B cell (primary cell): Measurements from ENCODE around the gene LRRC8E. TPM values are rescaled to one million over a fixed set of nuclear protein-coding genes. Genes with fewer than 3 reads are reported as not detected.

Experiments
- ATAC-seq: fragments of 200-7000 bp; cut with Tn5 transposase; one replicate; pipeline ENCODE4 v1.10.0; 2021; ENCODE audit warnings: low read depth, mild to moderate bottlenecking, moderate number of reproducible peaks, moderate library complexity
- CTCF ChIA-PET: fragments of 350-600 bp; sonication (Branson Sonifier 250); formaldehyde crosslinking; loops from one replicate; lab custom pipeline; 2021; ENCODE audit warnings: antibody characterized with exemption, inconsistent platforms; lab: Charles Lee
- POLR2A ChIA-PET: fragments of 350-600 bp; sonication (Branson Sonifier 250); formaldehyde crosslinking; loops from one replicate; lab custom pipeline; 2021; ENCODE audit warnings: antibody characterized with exemption; lab: Charles Lee
- DNase-seq: peaks from one replicate; pipeline ENCODE4 v3.0.0; 2013
- H2AFZ ChIP-seq: 2 replicates; pipeline ENCODE4 v1.6.1; 2012; ENCODE audit warnings: mild to moderate bottlenecking, low read depth, low read length; ENCODE audit not compliant: insufficient read depth, poor library complexity, severe bottlenecking
- H3K27ac ChIP-seq, 2 donors: 1 replicate in 1 of 2; 2 replicates in 1 of 2; pipeline ENCODE4 v1.5.1; 2012 to 2013; ENCODE audit warnings: low read length in 2 of 2, mild to moderate bottlenecking in 2 of 2, moderate library complexity in 1 of 2
- H3K27me3 ChIP-seq, 4 experiments: fragments of 200-600 bp in 1 of 4; sonication (generic) in 1 of 4; replicated peaks in 1 of 4; 1 replicate in 2 of 4; 2 replicates in 2 of 4; pipeline versions ENCODE4 v1.6.1 to v1.7.0; 2013 to 2016; ENCODE audit warnings: low read length in 3 of 4, mild to moderate bottlenecking in 2 of 4, mixed read lengths in 1 of 4, moderate library complexity in 1 of 4; ENCODE audit not compliant: insufficient read depth in 4 of 4, control insufficient read depth in 3 of 4; ENCODE audit errors: control extremely low read depth in 1 of 4
- H3K36me3 ChIP-seq, 2 experiments: replicated peaks in 1 of 2; 1 replicate in 1 of 2; 2 replicates in 1 of 2; pipeline versions ENCODE4 v1.6.1 to v1.7.1; 2013; ENCODE audit warnings: low read length in 1 of 2; ENCODE audit not compliant: insufficient read depth in 2 of 2, control insufficient read depth in 1 of 2; ENCODE audit errors: control extremely low read depth in 1 of 2, extremely low read depth in 1 of 2
- H3K4me1 ChIP-seq, 2 donors: fragments of 200-600 bp in 1 of 2; sonication (generic) in 1 of 2; 1 replicate in 1 of 2; 2 replicates in 1 of 2; pipeline versions ENCODE4 v1.5.1 to v1.6.1; 2013 to 2017; ENCODE audit warnings: low read length in 2 of 2; ENCODE audit not compliant: control insufficient read depth in 2 of 2, insufficient read depth in 2 of 2
- H3K4me2 ChIP-seq: replicated peaks from 2 replicates; pipeline ENCODE3; 2012; ENCODE audit warnings: mild to moderate bottlenecking, low read depth, low read length; ENCODE audit not compliant: poor library complexity, severe bottlenecking
- H3K4me3 ChIP-seq, 5 experiments: fragments of 200-600 bp in 1 of 5; sonication (generic) in 1 of 5; 1 replicate in 3 of 5; 2 replicates in 2 of 5; pipeline versions ENCODE4 v1.5.1 to v1.7.0; 2011 to 2016; ENCODE audit warnings: low read length in 4 of 5, mild to moderate bottlenecking in 4 of 5, low read depth in 2 of 5, control low read depth in 1 of 5, moderate library complexity in 1 of 5; ENCODE audit not compliant: insufficient read depth in 1 of 5; ENCODE audit errors: control extremely low read depth in 1 of 5, extremely low read depth in 1 of 5
- H3K79me2 ChIP-seq: fragments of 200-600 bp; sonication (generic); one replicate; pipeline ENCODE4 v1.6.0; 2016; ENCODE audit warnings: low read length; ENCODE audit not compliant: control insufficient read depth, insufficient read depth
- H3K9ac ChIP-seq: fragments of 200-600 bp; sonication (generic); 2 replicates; pipeline ENCODE4 v1.6.1; 2017; ENCODE audit warnings: mild to moderate bottlenecking, low read length, moderate library complexity
- H3K9me3 ChIP-seq, 3 donors: one replicate each; pipeline versions ENCODE4 v1.6.1 to v1.7.1; 2013; ENCODE audit warnings: low read length in 2 of 3; ENCODE audit not compliant: control insufficient read depth in 2 of 3, insufficient read depth in 1 of 3; ENCODE audit errors: control extremely low read depth in 1 of 3
- H4K20me1 ChIP-seq: 2 replicates; pipeline ENCODE4 v1.6.0; 2012; ENCODE audit warnings: mild to moderate bottlenecking, low read length; ENCODE audit not compliant: insufficient read depth, control insufficient read depth, poor library complexity, severe bottlenecking
- H3K27ac Mint-ChIP-seq: one replicate; pipeline ENCODE4 v1.8.0; 2021; ENCODE audit warnings: mixed read lengths
- H3K27me3 Mint-ChIP-seq: one replicate; pipeline ENCODE4 v1.8.0; 2021; ENCODE audit warnings: mixed read lengths
- H3K4me1 Mint-ChIP-seq: one replicate; pipeline ENCODE4 v1.8.0; 2021; ENCODE audit warnings: mixed read lengths
- H3K4me3 Mint-ChIP-seq: one replicate; pipeline ENCODE4 v1.8.0; 2021; ENCODE audit warnings: mixed read lengths
- H3K9me3 Mint-ChIP-seq: one replicate; pipeline ENCODE4 v1.8.0; 2022; ENCODE audit warnings: mixed read lengths; ENCODE audit not compliant: insufficient read depth
- EZH2 ChIP-seq: IDR thresholded peaks from 2 replicates; pipeline ENCODE4 v1.6.1; 2012; ENCODE audit warnings: borderline replicate concordance, low read depth, mild to moderate bottlenecking, moderate library complexity, low read length; ENCODE audit not compliant: insufficient read depth, poor library complexity, severe bottlenecking
- WGBS: methylation state at CpG from one replicate; pipeline ENCODE4 v1.1.5; 2013; ENCODE audit warnings: missing lambda C conversion rate; ENCODE audit not compliant: insufficient coverage; 5-methylcytosine and 5-hydroxymethylcytosine counted together
- intact Hi-C: fragments of 100-400 bp; cut with micrococcal nuclease; formaldehyde crosslinking; loops from one replicate; pipeline ENCODE4 v1.10.0; 2022
- polyA plus RNA-seq: library from polyadenylated mRNA; depleted of rRNA; stranded (reverse); fragments of >200 nt; gene quantifications from 2 replicates; pipeline ENCODE4 v1.2.3, GENCODE V29; 2012
- total RNA-seq, 2 donors: library from RNA; stranded (reverse); fragments of 120-200 nt in 1 of 2; gene quantifications; 1 replicate in 1 of 2; 2 replicates in 1 of 2; pipeline versions ENCODE4 v1.2.3 to v1.2.4, GENCODE V29; 2013 to 2022
- TF ChIP-seq, protein P1 (sequence below): fragments of 200-600 bp; IDR thresholded peaks from one replicate; pipeline ENCODE4 v1.8.0; 2022; ENCODE audit warnings: antibody characterized with exemption, mild to moderate bottlenecking

LRRC8E gene
- total and polyA plus RNA-seq, 2 donors (not counting 1 experiment from before 2014, with no cell fraction given) = not detected

DNA sequence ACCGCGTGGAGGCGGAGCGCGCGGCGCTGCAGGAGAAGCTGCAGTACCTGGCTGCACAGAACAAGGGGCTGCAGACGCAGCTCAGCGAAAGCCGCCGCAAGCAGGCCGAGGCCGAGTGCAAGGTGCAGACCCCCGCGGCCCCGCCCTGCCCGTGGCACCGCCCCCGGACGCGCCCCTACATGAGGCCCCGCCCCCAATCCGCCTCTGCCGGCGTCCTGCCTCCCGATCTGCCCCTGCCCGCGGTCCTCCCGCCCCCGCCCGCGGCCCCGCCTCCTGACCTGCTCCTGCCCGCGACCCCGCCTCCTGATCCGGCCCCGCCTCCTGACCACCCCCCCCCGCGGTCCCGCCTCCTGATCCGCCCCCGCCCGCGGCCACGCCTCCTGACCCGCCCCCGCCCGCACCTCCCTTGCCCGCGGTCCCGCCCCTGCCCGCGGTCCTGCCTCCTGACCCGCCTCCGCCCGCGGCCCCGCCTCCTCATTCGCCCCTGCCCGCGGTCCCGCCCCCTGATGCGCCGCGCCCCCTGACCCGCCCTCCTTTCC, 25.8 kb upstream of the LRRC8E start:
- no peaks in the 10 kb centered on the region for H4K20me1 ChIP-seq
- POLR2A ChIA-PET = interaction anchor here (0.6 to 1.1 kb wide), 4 partner anchors 8 to 58 kb away, joined by 3 to 7 read pairs (median 4); no protein-coding TSS in a partner anchor
- TF ChIP-seq, protein P1, sequence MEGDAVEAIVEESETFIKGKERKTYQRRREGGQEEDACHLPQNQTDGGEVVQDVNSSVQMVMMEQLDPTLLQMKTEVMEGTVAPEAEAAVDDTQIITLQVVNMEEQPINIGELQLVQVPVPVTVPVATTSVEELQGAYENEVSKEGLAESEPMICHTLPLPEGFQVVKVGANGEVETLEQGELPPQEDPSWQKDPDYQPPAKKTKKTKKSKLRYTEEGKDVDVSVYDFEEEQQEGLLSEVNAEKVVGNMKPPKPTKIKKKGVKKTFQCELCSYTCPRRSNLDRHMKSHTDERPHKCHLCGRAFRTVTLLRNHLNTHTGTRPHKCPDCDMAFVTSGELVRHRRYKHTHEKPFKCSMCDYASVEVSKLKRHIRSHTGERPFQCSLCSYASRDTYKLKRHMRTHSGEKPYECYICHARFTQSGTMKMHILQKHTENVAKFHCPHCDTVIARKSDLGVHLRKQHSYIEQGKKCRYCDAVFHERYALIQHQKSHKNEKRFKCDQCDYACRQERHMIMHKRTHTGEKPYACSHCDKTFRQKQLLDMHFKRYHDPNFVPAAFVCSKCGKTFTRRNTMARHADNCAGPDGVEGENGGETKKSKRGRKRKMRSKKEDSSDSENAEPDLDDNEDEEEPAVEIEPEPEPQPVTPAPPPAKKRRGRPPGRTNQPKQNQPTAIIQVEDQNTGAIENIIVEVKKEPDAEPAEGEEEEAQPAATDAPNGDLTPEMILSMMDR = no peak
- TF ChIP-seq EZH2 = no peak
- H3K4me1 ChIP-seq = peaks cover 27 to 30% of the 10 kb centered on the region in 2 donors
- H3K27ac ChIP-seq = no peak overlapping the region
- CTCF ChIA-PET = interaction anchor here (0.8 to 1.1 kb wide), 3 partner anchors 41 to 80 kb away, joined by 3 read pairs; partner anchors contain the start of genes CTXN1 and MAP2K7
- H3K27me3 ChIP-seq = peaks cover 0 to 91% (median 35%) of the 10 kb centered on the region in 4 experiments
- ATAC-seq (peak; percentile 66), DNase-seq (peak; percentile 59)
- no peak overlapping the region for H3K27ac Mint-ChIP-seq
- H3K9me3 ChIP-seq = peaks cover 0 to 33% (median 0%) of the 10 kb centered on the region in 3 donors
- H3K36me3 ChIP-seq = peaks cover 0 to 3% of the 10 kb centered on the region in 2 experiments
- WGBS = 2% methylated on average over 22 of the region's 67 CpGs
- peaks cover 14% of the 10 kb centered on the region for H3K4me1 Mint-ChIP-seq
- no peaks in the 10 kb centered on the region for H3K79me2 ChIP-seq
- peak overlapping the region in 3 of 5 experiments; percentile 35 to 60 (median 41) for H3K4me3 ChIP-seq
- peak overlapping the region; percentile 74 for H3K4me3 Mint-ChIP-seq
- H3K27me3 Mint-ChIP-seq = peaks cover 28% of the 10 kb centered on the region
- peak overlapping the region; percentile 80 for H3K4me2 ChIP-seq
- H3K9ac ChIP-seq = peak overlapping the region; percentile 47
- no peaks in the 10 kb centered on the region for H3K9me3 Mint-ChIP-seq
- H2AFZ ChIP-seq = peak overlapping the region; percentile 18
- intact Hi-C loops = no loop called here
